H1 (cell line): Measurements from ENCODE around the gene TTC27. TPM values are rescaled to one million over a fixed set of nuclear protein-coding genes. Genes with fewer than 3 reads are reported as not detected.
"Not testable (repeated sequence)": the region's sequence is repeated elsewhere in the genome, so short reads cannot be mapped to it uniquely, and the experiment has no call there.

Experiments used
- CTCF ChIA-PET: fragments of 300-600 bp; sonication (Branson Sonifier 250); formaldehyde crosslinking; loops from one replicate; lab custom pipeline; 2021; ENCODE audit not compliant: partially characterized antibody; lab: Charles Lee
- POLR2A ChIA-PET: fragments of 300-600 bp; sonication (Branson Sonifier 250); formaldehyde crosslinking; loops from one replicate; lab custom pipeline; 2021; ENCODE audit warnings: inconsistent platforms; ENCODE audit not compliant: partially characterized antibody; lab: Charles Lee
- DNase-seq, 2 experiments: peaks; one replicate each; pipeline versions ENCODE4 v3.0.0 to v3.0.0-alpha.2; 2010 to 2022; ENCODE audit warnings: low spot score in 2 of 2, low read depth in 1 of 2, mixed read lengths in 1 of 2
- FAIRE-seq: peaks from 2 replicates; lab custom pipeline; 2011; peaks lifted over from hg19 to GRCh38; lab: Jason Lieb, UNC
- H2AFZ ChIP-seq: 2 replicates; pipeline ENCODE4 v1.8.1; 2012; ENCODE audit warnings: low read length, inconsistent platforms
- H2AK5ac ChIP-seq: 2 replicates; pipeline ENCODE4 v1.6.1; 2013; ENCODE audit warnings: low read depth, low read length
- H2BK120ac ChIP-seq: replicated peaks from 2 replicates; pipeline ENCODE3; 2013; ENCODE audit warnings: low read depth, low read length, inconsistent platforms
- H2BK12ac ChIP-seq: 2 replicates; pipeline ENCODE4 v1.6.1; 2013; ENCODE audit warnings: low read depth, low read length
- H2BK15ac ChIP-seq: 2 replicates; pipeline ENCODE4 v1.6.1; 2013; ENCODE audit warnings: low read length
- H2BK20ac ChIP-seq: 2 replicates; pipeline ENCODE4 v1.6.1; 2013; ENCODE audit warnings: low read length
- H2BK5ac ChIP-seq: 2 replicates; pipeline ENCODE4 v1.6.1; 2013; ENCODE audit warnings: low read depth, low read length
- H3K14ac ChIP-seq: 2 replicates; pipeline ENCODE4 v1.6.1; 2013; ENCODE audit warnings: inconsistent platforms; ENCODE audit not compliant: insufficient read length
- H3K18ac ChIP-seq: 2 replicates; pipeline ENCODE4 v1.6.1; 2013; ENCODE audit warnings: low read length; ENCODE audit errors: extremely low read depth
- H3K23ac ChIP-seq: 2 replicates; pipeline ENCODE4 v1.6.1; 2013; ENCODE audit warnings: inconsistent platforms; ENCODE audit not compliant: insufficient read length
- H3K23me2 ChIP-seq: 2 replicates; pipeline ENCODE4 v1.6.1; 2013; ENCODE audit warnings: low read depth, low read length
- H3K27ac ChIP-seq: 2 replicates; pipeline ENCODE4 v1.6.1; 2011; ENCODE audit warnings: low read depth, low read length, inconsistent platforms
- H3K27me3 ChIP-seq, 4 experiments: replicated peaks in 1 of 4; 1 replicate in 1 of 4; 2 replicates in 3 of 4; pipeline versions ENCODE4 v1.6.1 to v1.8.1; 2011 to 2013; ENCODE audit warnings: low read length in 3 of 4, mild to moderate bottlenecking in 3 of 4, inconsistent platforms in 2 of 4, mixed read lengths in 2 of 4, moderate library complexity in 1 of 4; ENCODE audit not compliant: control insufficient read depth in 3 of 4, insufficient read depth in 3 of 4; ENCODE audit errors: extremely low read depth in 1 of 4
- H3K36me3 ChIP-seq, 4 experiments: 2 replicates each; pipeline versions ENCODE4 v1.6.1 to v1.8.1; 2011 to 2013; ENCODE audit warnings: mild to moderate bottlenecking in 4 of 4, low read length in 3 of 4, moderate library complexity in 2 of 4, control low read depth in 1 of 4, inconsistent platforms in 1 of 4; ENCODE audit not compliant: insufficient read depth in 4 of 4, control insufficient read depth in 2 of 4
- H3K4ac ChIP-seq: replicated peaks from 2 replicates; pipeline ENCODE3; 2013; ENCODE audit warnings: low read length, low read depth, mixed read lengths, inconsistent platforms; ENCODE audit not compliant: insufficient read length
- H3K4me1 ChIP-seq, 4 experiments: replicated peaks in 1 of 4; 1 replicate in 1 of 4; 2 replicates in 3 of 4; pipeline versions ENCODE4 v1.6.1 to v1.8.1; 2011 to 2013; ENCODE audit warnings: low read length in 3 of 4, inconsistent platforms in 2 of 4, mixed read lengths in 1 of 4; ENCODE audit not compliant: insufficient read depth in 4 of 4, control insufficient read depth in 3 of 4
- H3K4me2 ChIP-seq, 2 experiments: 2 replicates each; pipeline versions ENCODE4 v1.6.1 to v1.8.1; 2011 to 2013; ENCODE audit warnings: low read depth in 2 of 2, low read length in 2 of 2, control low read depth in 1 of 2, inconsistent platforms in 1 of 2, mild to moderate bottlenecking in 1 of 2; ENCODE audit not compliant: insufficient read depth in 1 of 2
- H3K4me3 ChIP-seq, 4 experiments: fragments of 200-600, 300-600 bp in 1 of 4; sonication (generic), shearing (Covaris generic), sonication (Bioruptor Twin) in 1 of 4; 2 replicates each; pipeline versions ENCODE4 v1.5.1 to v1.8.1; 2011 to 2016; ENCODE audit warnings: low read length in 4 of 4, low read depth in 3 of 4, control low read depth in 2 of 4, inconsistent platforms in 2 of 4, mild to moderate bottlenecking in 2 of 4, mixed read lengths in 1 of 4, moderate library complexity in 1 of 4; ENCODE audit not compliant: insufficient read depth in 2 of 4; ENCODE audit errors: extremely low read depth in 1 of 4
- H3K56ac ChIP-seq: replicated peaks from 2 replicates; pipeline ENCODE3; 2013; ENCODE audit warnings: low read depth, mild to moderate bottlenecking, mixed read lengths, low read length, inconsistent platforms; ENCODE audit not compliant: insufficient read length
- H3K79me1 ChIP-seq: 2 replicates; pipeline ENCODE4 v1.6.1; 2013; ENCODE audit warnings: low read depth, low read length, control low read depth
- H3K79me2 ChIP-seq, 2 experiments: 2 replicates each; pipeline versions ENCODE4 v1.6.1 to v1.8.1; 2012 to 2013; ENCODE audit warnings: low read length in 2 of 2, mild to moderate bottlenecking in 2 of 2, inconsistent platforms in 1 of 2; ENCODE audit not compliant: insufficient read depth in 2 of 2, control insufficient read depth in 1 of 2
- H3K9ac ChIP-seq, 4 experiments: replicated peaks in 1 of 4; 1 replicate in 1 of 4; 2 replicates in 3 of 4; pipeline versions ENCODE4 v1.6.1 to v1.8.1; 2011 to 2013; ENCODE audit warnings: low read depth in 3 of 4, low read length in 3 of 4, control low read depth in 2 of 4, mild to moderate bottlenecking in 2 of 4, moderate library complexity in 2 of 4, inconsistent platforms in 1 of 4; ENCODE audit errors: extremely low read depth in 1 of 4
- H3K9me3 ChIP-seq, 2 experiments: 2 replicates each; pipeline versions ENCODE4 v1.6.1 to v1.8.1; 2012 to 2013; ENCODE audit warnings: mild to moderate bottlenecking in 2 of 2, moderate library complexity in 2 of 2, control low read depth in 1 of 2, inconsistent platforms in 1 of 2, low read depth in 1 of 2, low read length in 1 of 2, mixed read lengths in 1 of 2; ENCODE audit not compliant: insufficient read depth in 2 of 2
- H4K20me1 ChIP-seq, 2 experiments: replicated peaks in 1 of 2; 2 replicates each; pipeline versions ENCODE3 to v1.8.1; 2011 to 2013; ENCODE audit warnings: inconsistent platforms in 2 of 2, low read length in 2 of 2, mild to moderate bottlenecking in 1 of 2; ENCODE audit not compliant: insufficient read depth in 2 of 2, control insufficient read depth in 1 of 2
- H4K5ac ChIP-seq: 2 replicates; pipeline ENCODE4 v1.6.1; 2013; ENCODE audit warnings: low read length, low read depth, mixed read lengths, inconsistent platforms; ENCODE audit not compliant: insufficient read length
- H4K8ac ChIP-seq: 2 replicates; pipeline ENCODE4 v1.8.0; 2013; ENCODE audit warnings: mild to moderate bottlenecking, moderate library complexity, low read length, inconsistent platforms; ENCODE audit not compliant: insufficient read depth; ENCODE audit errors: extremely low read depth
- H4K91ac ChIP-seq: replicated peaks from 2 replicates; pipeline ENCODE3; 2013; ENCODE audit warnings: low read length, mixed read lengths, inconsistent platforms; ENCODE audit not compliant: insufficient read length
- WGBS, 2 experiments: shearing (Covaris generic) in 1 of 2; methylation state at CpG; one replicate each; pipeline versions ENCODE4 v1.1.6 to v1.1.7; 2013 to 2015; ENCODE audit warnings: low lambda C conversion rate in 2 of 2, mixed read lengths in 2 of 2, inconsistent platforms in 1 of 2, low coverage in 1 of 2, missing lambda C conversion rate in 1 of 2; ENCODE audit not compliant: insufficient replicate concordance in 2 of 2, insufficient coverage in 1 of 2, insufficient read length in 1 of 2; ENCODE audit errors: extremely low coverage in 1 of 2, missing lambda C conversion rate in 1 of 2; 5-methylcytosine and 5-hydroxymethylcytosine counted together
- polyA plus RNA-seq, 7 experiments: library from polyadenylated mRNA; depleted of rRNA in 3 of 7; stranded (reverse) in 5 of 7; unstranded in 2 of 7; fragments of >200 nt in 5 of 7; fragments of 200-250 nt in 2 of 7; gene quantifications; 1 replicate in 5 of 7; 2 replicates in 1 of 7; 4 replicates in 1 of 7; pipeline versions ENCODE4 v1.2.1 to v1.2.3, GENCODE V29; 2011 to 2013; ENCODE audit warnings: missing spikeins in 2 of 7, mixed read lengths in 2 of 7
- total RNA-seq: library from RNA; stranded (reverse); fragmentation: NEBNext Ultra II Directional; extraction: Animal tissue kit (Norgen Biotek cat#: 25700); gene quantifications from 2 replicates; pipeline ENCODE4 v1.2.1, GENCODE V29; 2021

Gene TTC27
- total and polyA plus RNA-seq, 2 of the 8 experiments (the other 6 are each of a cell fraction or from before 2014, with no cell fraction given), result 13.8 to 29.1 TPM

DNA sequence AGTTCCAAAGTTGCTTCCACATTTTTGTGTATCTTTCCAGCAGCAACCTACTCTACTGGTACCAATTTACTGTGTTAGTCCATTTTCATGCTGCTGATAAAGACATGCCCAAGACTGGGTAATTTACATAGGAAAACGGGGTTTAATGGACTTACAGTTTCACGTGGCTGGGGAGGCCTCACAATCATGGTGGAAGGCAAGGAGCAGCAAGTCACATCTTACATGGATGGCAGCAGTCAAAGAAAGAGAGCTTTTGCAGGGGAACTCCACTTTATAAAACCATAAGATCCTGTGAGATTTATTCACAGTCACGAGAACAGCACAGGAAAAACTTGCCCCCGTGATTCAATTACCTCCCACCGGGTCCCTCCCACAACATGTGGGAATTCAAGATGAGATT is 98.8 kb downstream of the TTC27 start:
- not testable (repeated sequence) for FAIRE-seq, H2AFZ ChIP-seq

More for the DNA sequence above, 98.8 kb downstream of the TTC27 start:
- H3K79me1 ChIP-seq, H3K18ac ChIP-seq, H2BK120ac ChIP-seq, H3K4me1 ChIP-seq, H4K8ac ChIP-seq, H2BK20ac ChIP-seq, H3K27ac ChIP-seq, H3K23ac ChIP-seq, H3K4me2 ChIP-seq, POLR2A ChIA-PET, H4K5ac ChIP-seq, H4K91ac ChIP-seq, H3K9me3 ChIP-seq, H3K23me2 ChIP-seq, H3K4me3 ChIP-seq, H2AK5ac ChIP-seq, H2BK12ac ChIP-seq, H3K14ac ChIP-seq, H3K79me2 ChIP-seq, H2BK5ac ChIP-seq, H3K56ac ChIP-seq, H3K9ac ChIP-seq, H2BK15ac ChIP-seq, H4K20me1 ChIP-seq, H3K36me3 ChIP-seq, H3K4ac ChIP-seq, DNase-seq, H3K27me3 ChIP-seq: not testable (repeated sequence)
- CTCF ChIA-PET, result interaction anchor here (1.1 kb wide), 1 partner anchor 11 kb away, joined by 4 read pairs; no protein-coding TSS in a partner anchor
- 94% methylated on average over 5 of the region's 5 CpGs; no CpG with 5 or more reads in 1 of the 2 experiments for WGBS, 2 experiments
